NT2/D1 (cell line): ENCODE results near the gene TBXAS1.

Experiments
- DNase-seq: peaks from one replicate; pipeline ENCODE4 v3.0.0-alpha.2; 2011; ENCODE audit warnings: low read depth, low spot score
- H3K27me3 ChIP-seq: 2 replicates; pipeline ENCODE4 v1.6.0; 2011; ENCODE audit warnings: mild to moderate bottlenecking; ENCODE audit not compliant: insufficient read length, insufficient read depth
- H3K36me3 ChIP-seq: 2 replicates; pipeline ENCODE4 v1.6.1; 2011; ENCODE audit warnings: mild to moderate bottlenecking, low read length, mixed read lengths; ENCODE audit not compliant: insufficient read depth, insufficient read length
- H3K4me1 ChIP-seq: 2 replicates; pipeline ENCODE4 v1.5.1; 2011; ENCODE audit not compliant: insufficient read depth, insufficient read length
- H3K4me3 ChIP-seq: 2 replicates; pipeline ENCODE4 v1.5.1; 2011; ENCODE audit warnings: low read depth; ENCODE audit not compliant: insufficient read length
- H3K9ac ChIP-seq: 2 replicates; pipeline ENCODE4 v1.6.0; 2011; ENCODE audit warnings: low read depth; ENCODE audit not compliant: insufficient read length
- H3K9me3 ChIP-seq: 2 replicates; pipeline ENCODE4 v1.5.1; 2011; ENCODE audit warnings: mild to moderate bottlenecking, low read length; ENCODE audit not compliant: insufficient read depth
- SUZ12 ChIP-seq: IDR thresholded peaks from 2 replicates; pipeline ENCODE4 v1.6.1; 2011; ENCODE audit not compliant: insufficient read length, insufficient read depth; ENCODE audit errors: extremely low read depth
- YY1 ChIP-seq: IDR thresholded peaks from 2 replicates; pipeline ENCODE4 v1.6.1; 2011; ENCODE audit not compliant: insufficient read length, insufficient read depth
- ZNF274 ChIP-seq: IDR thresholded peaks from 2 replicates; pipeline ENCODE4 v1.6.1; 2011; ENCODE audit warnings: mild to moderate bottlenecking, low read depth, low read length

The TBXAS1 gene

GRCh38 chr7:140017034-140017433 is 188.0 kb downstream of the TBXAS1 start:
- Histone ChIP-seq H3K9ac (no peak overlapping the region), H3K27me3 (no peaks in the 10 kb centered on the region), H3K36me3 (no peaks in the 10 kb centered on the region), H3K9me3 (no peaks in the 10 kb centered on the region), H3K4me3 (no peak overlapping the region), H3K4me1 (no peaks in the 10 kb centered on the region)
- TF ChIP-seq ZNF274 = no peak
- no peak for TF ChIP-seq SUZ12
- DNase-seq = no peak

GRCh38 chr7:140017543-140017942 is 188.5 kb downstream of the TBXAS1 start:
- Histone ChIP-seq H3K4me1 (no peaks in the 10 kb centered on the region), H3K27me3 (no peaks in the 10 kb centered on the region)

GRCh38 chr7:140018125-140019043 is 189.3 kb downstream of the TBXAS1 start:
- H3K4me3 ChIP-seq = no peak overlapping the region
- no peaks in the 10 kb centered on the region for H3K9me3 ChIP-seq
- H3K27me3 ChIP-seq = no peaks in the 10 kb centered on the region
- H3K36me3 ChIP-seq = peaks cover 2% of the 10 kb centered on the region
- TF ChIP-seq ZNF274 = no peak
- no peak for TF ChIP-seq SUZ12
- TF ChIP-seq YY1 = no peak
- H3K9ac ChIP-seq = no peak overlapping the region
- no peaks in the 10 kb centered on the region for H3K4me1 ChIP-seq
- no peak for DNase-seq

More at GRCh38 chr7:140017543-140017942, 188.5 kb downstream of the TBXAS1 start:
- peaks cover under 1% of the 10 kb centered on the region for H3K36me3 ChIP-seq
- H3K9ac ChIP-seq = no peak overlapping the region
- no peak overlapping the region for H3K4me3 ChIP-seq
- no peak for DNase-seq
- no peaks in the 10 kb centered on the region for H3K9me3 ChIP-seq
- TF ChIP-seq SUZ12 (no peak), YY1 (no peak), ZNF274 (no peak)

GRCh38 chr7:140019172-140019571 is 190.1 kb downstream of the TBXAS1 start:
- Histone ChIP-seq H3K27me3 (no peaks in the 10 kb centered on the region), H3K4me3 (no peak overlapping the region), H3K4me1 (no peaks in the 10 kb centered on the region), H3K36me3 (peaks cover 2% of the 10 kb centered on the region), H3K9ac (no peak overlapping the region), H3K9me3 (no peaks in the 10 kb centered on the region)
- no peak for DNase-seq
- no peak for TF ChIP-seq SUZ12
- TF ChIP-seq YY1 = no peak
- no peak for TF ChIP-seq ZNF274

GRCh38 chr7:140019606-140020005 is 190.5 kb downstream of the TBXAS1 start:
- no peak overlapping the region for H3K9ac ChIP-seq
- TF ChIP-seq ZNF274 = no peak
- no peak for TF ChIP-seq SUZ12
- no peak for TF ChIP-seq YY1
- H3K4me1 ChIP-seq = no peaks in the 10 kb centered on the region
- H3K4me3 ChIP-seq = no peak overlapping the region
- peaks cover 2% of the 10 kb centered on the region for H3K36me3 ChIP-seq
- no peaks in the 10 kb centered on the region for H3K9me3 ChIP-seq
- H3K27me3 ChIP-seq = no peaks in the 10 kb centered on the region
- DNase-seq = no peak

- Histone ChIP-seq H3K9ac (no peak overlapping the region), H3K4me3 (no peak overlapping the region)
These were observed 192.5 kb downstream of the TBXAS1 start for GRCh38 chr7:140021603-140022002.

GRCh38 chr7:140022582-140023211 is 193.6 kb downstream of the TBXAS1 start:
- Histone ChIP-seq H3K4me3 (no peak overlapping the region), H3K36me3 (peaks cover 2% of the 10 kb centered on the region), H3K9me3 (no peaks in the 10 kb centered on the region), H3K27me3 (no peaks in the 10 kb centered on the region), H3K4me1 (no peaks in the 10 kb centered on the region), H3K9ac (no peak overlapping the region)
- no peak for TF ChIP-seq SUZ12
- DNase-seq = no peak

More at GRCh38 chr7:140021603-140022002, 192.5 kb downstream of the TBXAS1 start:
- no peaks in the 10 kb centered on the region for H3K27me3 ChIP-seq
- DNase-seq = no peak
- H3K36me3 ChIP-seq = peaks cover 2% of the 10 kb centered on the region
- no peaks in the 10 kb centered on the region for H3K9me3 ChIP-seq
- TF ChIP-seq ZNF274 (no peak), YY1 (no peak), SUZ12 (no peak)
- H3K4me1 ChIP-seq = no peaks in the 10 kb centered on the region
